HG02884 (cell line): ENCODE measurements around the gene CYTH2.

Experiments used
- ATAC-seq: cut with Tn5 transposase; IDR thresholded peaks from one replicate; pipeline ENCODE4 v1.9.1; 2021; ENCODE audit warnings: mild to moderate bottlenecking, moderate library complexity; ENCODE audit not compliant: unreplicated experiment

Gene CYTH2

DNA sequence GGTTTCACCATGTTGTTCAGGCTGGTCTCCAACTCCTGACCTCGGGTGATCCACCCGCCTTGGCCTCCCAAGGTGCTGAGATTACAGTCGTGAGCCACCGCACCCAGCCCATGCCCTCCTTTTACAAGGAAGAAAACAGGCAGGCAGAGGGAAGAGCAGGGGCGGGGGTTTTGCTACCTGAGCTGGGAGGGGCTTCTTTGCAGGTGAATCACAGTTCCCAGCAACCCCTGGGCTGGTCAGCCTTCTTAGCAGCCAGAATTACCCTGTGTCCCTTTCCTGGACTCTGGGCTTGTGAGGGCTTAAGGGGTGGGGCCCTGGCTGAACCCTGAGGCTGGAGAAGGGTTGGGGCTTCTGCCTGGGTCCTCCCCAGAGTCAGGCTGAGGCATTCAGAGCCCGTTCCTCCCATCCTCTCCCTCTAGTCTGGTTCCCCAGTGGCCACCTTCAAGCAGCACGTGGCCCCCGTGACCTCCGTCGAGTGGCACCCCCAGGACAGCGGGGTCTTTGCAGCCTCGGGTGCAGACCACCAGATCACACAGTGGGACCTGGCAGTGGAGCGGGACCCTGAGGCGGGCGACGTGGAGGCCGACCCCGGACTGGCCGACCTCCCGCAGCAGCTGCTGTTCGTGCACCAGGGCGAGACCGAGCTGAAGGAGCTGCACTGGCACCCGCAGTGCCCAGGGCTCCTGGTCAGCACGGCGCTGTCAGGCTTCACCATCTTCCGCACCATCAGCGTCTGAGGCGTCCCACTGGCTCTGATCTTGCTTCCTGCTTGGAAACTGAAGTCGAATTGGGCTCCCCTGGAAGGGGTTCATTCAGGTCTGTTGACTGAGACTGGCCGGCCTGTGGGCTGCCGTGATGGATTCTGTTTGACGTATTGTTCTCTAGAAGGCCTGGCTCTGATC, 16.6 kb upstream of the CYTH2 start:
- no peak for ATAC-seq

DNA sequence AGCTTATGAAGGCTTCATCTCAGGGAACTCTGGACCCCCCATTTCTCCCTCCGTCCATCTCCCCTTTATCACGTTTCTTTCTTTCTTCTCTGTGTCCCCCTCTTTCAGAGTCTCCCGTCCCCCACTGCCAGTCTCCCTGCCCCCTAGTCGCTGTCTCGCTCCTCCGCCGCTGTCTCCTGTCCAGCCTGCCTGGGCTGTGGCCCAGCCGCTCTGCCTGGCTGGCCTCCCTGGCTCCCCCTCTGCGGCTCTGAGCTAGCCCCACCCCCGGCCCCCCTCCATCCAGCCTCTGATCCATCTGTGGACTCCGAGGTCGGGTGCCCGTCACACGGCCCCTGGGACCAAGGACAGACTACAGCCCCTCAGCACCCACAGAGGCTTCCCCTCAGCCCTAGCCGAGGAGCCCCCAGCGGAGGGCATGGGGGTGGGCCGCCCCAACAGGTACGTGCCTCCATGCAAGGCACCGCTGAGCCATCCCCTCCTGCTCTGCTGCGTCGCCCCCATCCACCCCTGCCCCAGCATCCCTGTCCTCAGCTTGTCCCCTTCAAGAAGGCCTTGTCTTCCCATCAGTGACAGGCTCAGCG, 14.9 kb upstream of the CYTH2 start:
- ATAC-seq, result no peak

DNA sequence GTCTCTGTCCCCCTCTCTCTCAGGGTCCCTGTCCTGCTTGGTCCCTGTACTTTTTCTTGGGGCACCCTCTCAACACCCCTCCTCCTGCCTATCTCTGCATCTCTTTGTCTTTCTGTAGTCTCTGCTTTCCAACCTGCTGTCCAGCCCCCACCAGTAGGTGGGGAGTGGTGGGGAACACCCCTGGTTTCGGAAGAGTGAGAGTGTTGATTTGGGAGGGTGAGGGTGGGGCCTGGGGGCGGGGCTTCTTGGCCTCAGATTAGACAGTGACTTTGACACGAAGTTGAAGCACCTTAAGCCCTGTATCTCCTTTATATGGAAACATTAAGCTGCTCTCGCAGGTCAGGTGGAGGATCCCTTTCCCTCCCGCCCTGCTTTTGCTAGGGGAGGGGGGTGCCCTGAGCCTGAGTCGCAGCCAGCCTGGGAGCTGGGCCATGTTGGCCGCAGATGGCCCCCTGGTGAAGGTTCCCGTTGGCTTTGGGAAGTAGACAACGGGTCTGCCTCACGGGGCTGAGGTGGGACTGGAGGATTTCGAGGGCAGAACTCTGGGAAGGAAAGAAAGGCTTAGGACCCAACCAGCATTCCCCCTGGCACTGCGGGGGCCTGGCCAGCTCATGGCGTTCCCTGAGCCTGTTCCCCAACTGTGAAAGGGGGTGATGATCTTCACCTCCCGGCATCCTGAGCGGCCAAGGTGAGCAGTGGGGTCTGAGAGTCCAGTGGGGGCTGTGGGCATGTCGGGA, 13.8 kb upstream of the CYTH2 start, which contains the start of gene KCNJ14:
TSS of gene KCNJ14 (plus strand) at position 404 of the 737 bp plus-strand sequence. CDS start 6,151 bp downstream, outside the sequence.
- no peak for ATAC-seq

DNA sequence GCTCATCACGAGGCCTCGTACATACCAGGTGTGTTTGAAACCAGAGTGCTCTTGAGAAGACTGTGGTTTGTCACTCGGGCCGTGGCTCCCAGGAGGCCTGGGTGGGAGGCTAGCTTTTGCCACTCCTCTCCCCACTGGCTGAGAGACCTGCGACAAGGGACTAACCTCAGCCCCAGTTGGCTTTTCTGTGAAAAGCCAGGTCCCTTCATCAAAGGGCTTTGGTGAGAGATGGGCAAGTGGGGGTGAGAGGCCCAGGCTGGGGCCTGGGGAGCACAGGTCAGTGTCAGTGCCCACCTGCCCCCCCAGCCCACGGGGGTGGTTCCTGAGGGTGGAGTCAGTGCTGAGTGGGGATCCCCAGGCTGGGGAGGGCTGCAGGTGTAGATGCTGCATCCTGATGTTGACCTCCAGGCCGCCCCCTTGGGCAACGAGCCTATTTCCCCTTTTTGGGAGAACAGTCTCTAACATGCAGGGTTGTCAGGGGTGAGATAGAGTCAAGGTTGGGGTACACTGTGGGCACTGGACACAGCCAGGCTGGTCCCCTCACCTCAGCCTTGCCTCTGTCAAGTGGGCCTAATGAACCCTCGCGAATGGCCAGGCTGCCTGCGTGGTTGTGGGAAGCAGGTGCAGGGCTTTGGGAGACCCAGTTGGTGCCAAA, 13.1 kb upstream of the CYTH2 start:
- ATAC-seq, result no peak

DNA sequence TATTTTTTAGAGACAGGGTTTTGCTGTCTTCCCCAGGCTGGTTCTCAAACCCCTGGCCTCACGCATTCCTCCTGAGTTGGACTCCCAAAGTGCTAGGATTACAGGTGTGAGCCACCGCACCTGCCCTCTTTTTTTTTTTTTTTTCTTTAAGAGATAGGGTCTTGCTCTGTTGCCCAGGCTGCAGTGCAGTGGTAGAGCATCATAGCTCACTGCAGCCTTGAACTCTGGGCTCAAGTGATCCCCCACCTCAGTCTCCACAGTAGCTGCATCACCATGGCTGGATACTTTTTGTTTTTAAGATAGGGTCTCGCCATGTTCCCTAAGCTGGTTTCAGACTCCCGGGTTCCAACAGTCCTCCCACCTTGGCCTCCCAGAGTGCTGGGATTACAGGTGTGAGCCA, 12.3 kb upstream of the CYTH2 start:
- no peak for ATAC-seq

DNA sequence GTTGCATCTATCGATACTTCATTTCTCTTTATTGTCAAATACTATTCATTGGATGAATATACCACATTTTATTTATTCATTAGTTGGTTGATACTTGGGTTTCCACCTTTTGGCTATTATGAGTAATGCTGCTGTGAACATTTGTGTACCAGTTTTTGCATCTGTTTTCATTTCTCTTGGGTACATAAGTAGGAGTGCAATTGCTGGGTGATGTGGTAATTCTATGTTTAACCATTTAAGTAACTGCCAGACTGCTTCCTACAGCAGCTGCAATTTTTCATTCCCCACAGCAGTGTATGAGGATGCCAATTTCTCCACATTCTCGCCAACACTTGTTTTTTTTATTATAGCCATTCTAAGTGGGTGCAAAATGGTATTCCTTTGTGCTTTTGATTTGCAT, 11.2 kb upstream of the CYTH2 start:
- ATAC-seq, result no peak

DNA sequence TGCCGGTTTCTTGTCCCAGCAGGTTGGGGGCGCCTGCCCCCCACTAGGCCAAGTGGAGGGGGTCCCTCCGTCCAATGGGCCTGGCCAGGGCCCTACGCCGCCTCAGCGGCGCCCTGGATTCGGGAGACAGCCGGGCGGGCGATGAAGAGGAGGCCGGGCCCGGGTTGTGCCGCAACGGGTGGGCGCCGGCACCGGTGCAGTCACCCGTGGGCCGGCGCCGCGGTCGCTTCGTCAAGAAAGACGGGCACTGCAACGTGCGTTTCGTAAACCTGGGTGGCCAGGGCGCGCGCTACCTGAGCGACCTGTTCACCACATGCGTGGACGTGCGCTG, 7.6 kb upstream of the CYTH2 start:
- no peak for ATAC-seq

DNA sequence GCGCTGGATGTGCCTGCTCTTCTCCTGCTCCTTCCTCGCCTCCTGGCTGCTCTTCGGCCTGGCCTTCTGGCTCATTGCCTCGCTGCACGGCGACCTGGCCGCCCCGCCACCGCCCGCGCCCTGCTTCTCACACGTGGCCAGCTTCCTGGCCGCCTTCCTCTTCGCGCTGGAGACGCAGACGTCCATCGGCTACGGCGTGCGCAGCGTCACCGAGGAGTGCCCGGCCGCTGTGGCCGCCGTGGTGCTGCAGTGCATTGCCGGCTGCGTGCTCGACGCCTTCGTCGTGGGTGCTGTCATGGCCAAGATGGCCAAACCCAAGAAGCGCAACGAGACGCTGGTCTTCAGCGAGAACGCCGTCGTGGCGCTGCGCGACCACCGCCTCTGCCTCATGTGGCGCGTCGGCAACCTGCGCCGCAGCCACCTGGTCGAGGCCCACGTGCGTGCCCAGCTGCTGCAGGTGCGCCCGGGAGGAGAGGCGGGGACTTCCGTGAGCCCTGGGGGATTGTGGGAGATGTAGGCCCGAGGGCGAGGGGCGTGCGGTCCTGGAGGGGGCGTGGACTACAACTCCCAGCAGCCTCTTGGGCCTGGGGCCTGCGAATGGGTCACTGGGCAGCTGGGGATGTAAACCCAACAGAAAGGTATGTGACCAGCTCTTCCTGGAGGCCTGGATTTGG, 7.0 kb upstream of the CYTH2 start:
- no peak for ATAC-seq

DNA sequence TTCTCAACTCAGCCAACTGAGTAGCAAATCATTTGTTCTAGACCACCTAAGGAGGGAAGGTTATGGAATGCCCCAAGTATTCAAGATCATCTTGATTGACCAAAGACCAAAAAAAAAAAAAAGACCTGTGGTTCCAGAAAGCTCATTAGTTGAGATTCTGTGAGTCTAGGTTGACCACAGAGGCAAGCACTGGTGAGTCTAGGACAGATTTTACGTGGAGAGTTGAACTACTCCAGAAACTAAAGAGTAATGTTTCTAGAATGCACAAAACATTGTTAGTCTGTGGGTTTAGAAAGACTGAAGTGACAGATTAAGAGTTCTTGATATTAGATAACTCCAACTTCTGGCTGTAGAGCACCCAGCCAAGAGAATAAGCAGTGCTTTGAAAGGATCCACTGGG, 4.0 kb upstream of the CYTH2 start:
- ATAC-seq, result no peak

DNA sequence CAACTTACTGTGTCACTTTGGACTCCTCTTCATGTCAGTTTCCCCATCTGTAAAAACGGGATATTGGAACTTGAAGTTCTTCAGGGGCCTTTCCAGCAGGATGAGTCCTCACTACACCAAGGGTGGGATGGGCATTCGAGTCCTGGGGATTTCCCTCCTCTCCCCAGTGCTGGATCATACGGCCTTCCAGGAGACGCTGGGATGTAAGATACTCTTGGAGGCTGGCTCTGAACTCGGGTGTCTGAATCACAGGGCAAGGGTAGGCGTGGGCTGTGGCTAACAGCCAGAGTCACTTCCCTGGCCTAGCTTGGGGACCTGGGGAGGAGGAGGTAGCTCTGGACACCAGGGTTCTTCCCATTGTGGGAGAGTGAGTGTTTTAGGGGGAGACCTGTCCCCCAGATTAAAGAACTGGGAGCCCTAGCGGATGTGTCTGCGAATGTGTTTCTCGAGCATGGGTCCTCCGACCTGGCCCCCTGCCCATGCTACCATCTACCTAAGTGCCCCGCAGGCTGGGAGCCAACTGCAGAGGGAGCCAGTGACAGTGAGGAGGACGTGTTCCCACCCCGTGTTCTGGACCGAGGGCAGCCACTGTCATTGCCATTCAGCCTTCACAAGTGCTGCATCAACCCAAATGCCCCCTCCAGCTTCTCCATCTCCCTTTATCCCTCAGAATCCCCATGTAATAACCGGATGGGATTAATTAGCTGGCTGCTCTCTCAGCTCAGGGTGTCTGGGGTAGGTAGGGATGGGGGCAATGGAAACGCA, 2.4 kb upstream of the CYTH2 start:
- no peak for ATAC-seq

DNA sequence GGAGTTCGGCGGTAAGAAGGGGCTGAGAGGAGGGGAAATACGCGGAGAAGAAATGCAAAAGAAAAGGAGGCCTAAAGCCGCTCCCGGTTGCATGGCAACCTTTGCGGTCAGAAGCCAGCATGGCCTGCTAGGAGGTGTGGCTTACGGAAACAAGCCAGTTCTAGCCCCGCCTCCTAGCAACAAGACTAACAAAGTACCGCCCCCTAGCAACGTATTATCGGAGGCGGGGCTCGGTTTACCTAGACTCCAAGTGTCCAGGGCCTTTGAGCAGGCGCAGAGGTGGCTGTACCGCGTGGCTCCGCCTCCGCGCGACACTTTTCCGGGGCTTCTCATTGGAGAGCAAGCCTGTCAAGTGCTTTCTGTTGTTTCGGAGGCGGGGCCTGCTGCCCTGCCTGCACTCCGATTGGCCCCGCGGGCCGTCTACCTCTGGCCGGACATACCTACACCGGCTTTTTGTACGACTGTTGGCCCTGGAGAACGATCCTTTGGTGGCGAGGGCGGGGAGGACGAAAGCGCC, 339 bp upstream of the CYTH2 start:
- ATAC-seq, result peak; percentile 85

DNA sequence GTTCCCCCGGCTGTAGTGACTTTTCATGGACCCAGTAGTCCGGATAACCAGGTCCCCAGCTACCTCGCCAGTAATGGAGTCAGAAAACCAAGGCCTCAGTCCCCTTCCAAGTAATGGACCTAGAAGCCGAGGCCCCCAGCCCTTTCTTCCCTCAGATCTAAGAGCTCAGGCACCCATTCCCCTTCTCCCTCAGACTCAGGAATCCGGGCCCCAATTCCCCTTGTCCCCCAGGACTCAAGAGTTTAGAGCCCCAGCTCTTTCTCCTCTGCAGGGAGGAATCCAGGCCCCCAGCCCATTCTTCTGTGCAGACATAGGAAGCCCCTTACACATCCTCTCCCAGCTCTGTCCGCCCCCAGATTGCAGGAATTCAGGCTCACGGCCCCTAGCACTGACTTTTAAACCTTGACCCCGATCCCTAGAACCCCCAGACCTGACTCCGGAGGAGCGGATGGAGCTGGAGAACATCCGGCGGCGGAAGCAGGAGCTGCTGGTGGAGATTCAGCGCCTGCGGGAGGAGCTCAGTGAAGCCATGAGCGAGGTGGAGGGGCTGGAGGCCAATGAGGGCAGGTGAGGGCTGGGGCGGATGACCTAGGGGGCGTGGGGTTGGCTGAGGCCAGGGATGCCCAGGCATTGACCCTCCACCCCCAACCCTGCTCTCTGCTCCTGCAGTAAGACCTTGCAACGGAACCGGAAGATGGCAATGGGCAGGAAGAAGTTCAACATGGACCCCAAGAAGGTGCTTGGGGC, 938 bp downstream of the CYTH2 start:
- ATAC-seq, result no peak

DNA sequence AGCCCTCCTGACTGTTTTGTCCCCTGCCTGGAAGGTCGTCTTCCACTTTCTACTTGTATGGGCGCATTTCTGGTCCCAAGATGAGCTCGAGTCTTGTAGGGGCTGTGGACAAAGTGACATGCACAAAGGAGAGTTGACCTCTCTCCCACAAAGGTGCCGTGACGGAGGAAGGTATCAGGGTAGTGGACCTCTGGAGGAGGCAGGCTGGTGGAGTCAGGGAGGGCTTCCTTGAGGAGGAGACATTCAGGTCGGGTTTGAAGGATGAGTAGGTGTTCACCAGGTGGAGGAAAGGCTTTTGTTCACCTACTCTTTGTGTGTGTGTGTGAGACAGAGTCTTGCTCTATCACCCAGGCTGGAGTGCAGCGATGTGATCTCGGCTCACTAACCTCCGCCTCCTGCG, 1.7 kb downstream of the CYTH2 start:
- ATAC-seq, result no peak

DNA sequence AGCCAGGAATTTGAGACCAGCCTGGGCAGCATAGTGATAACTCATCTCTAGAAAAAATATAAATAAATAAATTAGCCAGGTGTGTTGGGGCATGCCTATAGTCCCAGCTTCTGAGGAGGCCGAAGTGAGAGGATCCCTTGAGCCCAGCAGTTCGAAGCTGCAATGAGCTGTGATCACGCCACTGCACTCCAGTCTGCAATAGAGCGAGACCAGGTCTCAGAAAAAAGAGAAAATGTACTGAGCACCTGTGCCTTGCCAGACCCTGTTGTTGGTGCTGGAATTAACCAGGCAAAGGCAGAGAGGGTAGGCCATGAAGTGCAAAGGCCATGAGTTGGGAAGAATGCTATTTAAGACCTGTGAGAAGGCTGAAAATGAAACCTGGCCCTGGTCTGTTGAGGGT, 2.7 kb downstream of the CYTH2 start:
- no peak for ATAC-seq

DNA sequence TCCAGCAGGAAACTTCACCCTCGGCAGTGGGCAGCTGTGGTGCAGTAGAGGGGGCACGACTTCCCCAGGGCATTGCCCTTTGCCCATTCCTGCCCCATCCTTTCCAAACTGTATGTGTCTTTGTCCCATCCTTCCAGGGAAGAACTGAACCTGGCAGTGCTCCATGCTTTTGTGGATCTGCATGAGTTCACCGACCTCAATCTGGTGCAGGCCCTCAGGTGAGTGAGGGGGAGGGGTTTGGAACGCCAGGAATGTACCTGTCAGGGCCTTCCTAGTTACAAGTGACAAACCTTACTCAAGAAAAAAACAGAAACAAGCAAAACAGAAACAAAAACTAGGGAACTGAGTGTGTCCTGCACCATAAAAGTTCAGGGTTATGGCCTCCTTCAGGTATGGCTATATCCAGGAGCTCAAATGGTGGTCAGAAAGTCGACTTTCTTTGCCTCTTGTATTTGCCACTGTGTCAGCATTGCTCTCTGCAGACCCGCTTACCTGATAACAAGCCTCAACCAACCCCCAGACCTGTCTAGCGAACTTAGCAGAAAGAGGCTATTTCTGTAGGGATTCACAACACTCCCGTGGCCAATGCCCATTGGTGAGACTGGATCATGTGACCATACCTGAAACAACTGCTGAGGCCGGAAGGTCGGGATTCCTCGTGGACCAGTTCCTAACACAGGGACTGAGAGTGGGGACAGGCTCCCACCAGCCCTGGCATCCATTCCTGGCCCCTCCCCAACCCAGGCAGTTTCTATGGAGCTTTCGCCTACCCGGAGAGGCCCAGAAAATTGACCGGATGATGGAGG, 4.2 kb downstream of the CYTH2 start:
- ATAC-seq, result no peak

DNA sequence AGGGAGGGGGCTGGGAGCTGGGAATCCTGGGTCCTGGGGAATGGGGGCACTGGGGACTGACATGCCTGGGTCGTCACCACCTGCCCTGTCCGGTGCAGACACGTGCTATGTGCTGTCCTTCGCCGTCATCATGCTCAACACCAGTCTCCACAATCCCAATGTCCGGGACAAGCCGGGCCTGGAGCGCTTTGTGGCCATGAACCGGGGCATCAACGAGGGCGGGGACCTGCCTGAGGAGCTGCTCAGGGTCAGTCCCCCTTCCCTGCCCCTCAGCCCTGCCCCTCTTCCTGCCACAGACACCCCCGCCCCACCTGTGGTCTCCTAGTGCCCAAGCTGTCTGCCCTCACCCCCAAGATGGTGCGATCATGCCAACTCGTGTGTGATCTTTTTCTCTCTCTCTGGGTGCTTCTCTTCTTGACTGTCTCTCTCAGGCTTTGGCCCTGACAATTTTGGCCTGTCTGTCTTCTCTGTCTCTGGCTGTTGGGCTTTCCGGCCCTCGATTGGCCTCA, 5.0 kb downstream of the CYTH2 start:
- ATAC-seq, result no peak

DNA sequence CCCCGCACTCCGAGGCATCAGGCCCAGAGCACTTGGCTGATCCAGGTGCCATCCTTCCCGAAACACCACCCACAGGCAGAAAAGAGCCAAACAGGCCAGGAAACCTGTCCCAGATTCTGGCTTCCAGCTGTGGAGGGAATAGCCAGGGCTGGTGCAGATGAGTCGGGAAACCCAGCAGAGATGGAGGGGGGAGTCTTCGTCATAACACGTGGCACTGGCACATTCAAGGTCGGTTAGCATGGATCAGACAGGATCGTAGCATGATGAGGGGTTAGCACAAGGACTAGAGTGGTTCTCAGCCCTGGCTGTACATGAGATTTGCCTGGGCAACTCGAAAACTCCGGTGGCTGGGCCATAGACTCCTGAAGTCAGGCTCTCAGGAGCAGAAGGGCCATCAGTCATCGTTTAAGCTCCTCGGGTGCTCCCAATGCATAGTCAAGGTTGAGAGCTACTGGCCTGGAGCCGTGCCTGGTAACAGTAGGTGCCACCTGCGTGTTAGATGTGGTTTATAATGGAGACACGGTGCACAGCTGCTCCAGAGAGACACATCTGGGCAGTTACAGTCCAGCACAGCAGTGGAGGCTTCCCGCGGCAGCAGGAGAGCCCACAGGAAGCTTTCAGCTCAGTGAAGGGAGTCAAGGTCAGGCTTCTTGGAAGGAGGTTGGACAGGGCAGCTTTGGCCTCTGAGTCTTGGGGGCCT, 6.3 kb downstream of the CYTH2 start:
- ATAC-seq, result no peak

DNA sequence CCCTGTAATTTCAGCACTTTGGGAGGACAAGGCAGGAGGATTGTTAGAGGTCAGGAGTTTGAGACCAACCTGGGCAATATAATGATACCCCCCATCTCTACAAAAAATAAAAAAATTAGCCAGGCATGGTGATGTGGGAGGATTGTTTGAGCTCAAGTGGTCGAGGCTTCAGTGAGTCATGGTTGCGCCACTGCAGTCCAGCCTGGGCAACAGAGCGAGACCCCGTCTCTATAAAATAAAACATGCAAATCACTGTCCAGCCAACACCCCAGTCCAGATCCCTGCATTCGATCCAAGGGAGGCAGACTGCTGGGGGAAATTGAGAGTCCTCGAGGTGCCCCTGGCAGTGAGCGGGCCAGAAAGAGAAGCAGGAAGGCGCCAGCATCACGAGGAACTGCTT, 7.0 kb downstream of the CYTH2 start:
- ATAC-seq, result no peak
